ENCODE data around the gene PRR16.
"Not testable (repeated sequence)": the region's sequence is repeated elsewhere in the genome, so short reads cannot be mapped to it uniquely, and the experiment has no call there.

Gene PRR16

DNA sequence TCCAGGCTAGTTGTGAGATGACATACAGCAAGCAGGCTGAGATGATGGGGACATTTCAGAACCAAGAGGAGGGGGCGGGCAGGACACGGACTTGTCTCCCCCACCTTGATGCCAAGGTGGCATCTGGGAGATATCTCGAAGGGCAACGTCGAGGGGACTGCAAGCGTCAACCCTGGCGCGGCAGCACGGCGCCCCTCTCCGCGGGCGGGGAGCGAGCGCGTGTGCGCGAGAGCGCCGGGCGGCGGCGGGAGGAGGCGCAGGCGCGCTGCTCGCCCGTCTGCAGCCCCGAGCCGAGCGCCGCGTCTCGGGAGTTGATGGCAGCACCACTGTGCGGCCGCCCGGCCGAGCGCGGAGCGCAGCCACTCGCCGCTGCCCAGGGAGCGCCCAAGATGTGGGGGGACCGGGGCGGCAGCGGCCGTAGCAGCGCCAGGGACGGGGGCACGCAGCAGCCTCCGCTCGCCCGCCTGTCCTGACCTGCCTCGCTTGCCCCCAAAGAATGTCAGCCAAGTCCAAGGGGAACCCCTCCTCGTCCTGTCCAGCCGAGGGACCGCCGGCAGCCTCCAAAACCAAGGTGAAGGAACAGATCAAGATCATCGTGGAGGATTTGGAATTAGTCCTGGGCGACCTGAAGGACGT lies at the start of gene PRR16:
TSS of gene PRR16 (plus strand) at position 310 of the 636 bp plus-strand sequence.
- DNase-seq: peak; percentile 71

DNA sequence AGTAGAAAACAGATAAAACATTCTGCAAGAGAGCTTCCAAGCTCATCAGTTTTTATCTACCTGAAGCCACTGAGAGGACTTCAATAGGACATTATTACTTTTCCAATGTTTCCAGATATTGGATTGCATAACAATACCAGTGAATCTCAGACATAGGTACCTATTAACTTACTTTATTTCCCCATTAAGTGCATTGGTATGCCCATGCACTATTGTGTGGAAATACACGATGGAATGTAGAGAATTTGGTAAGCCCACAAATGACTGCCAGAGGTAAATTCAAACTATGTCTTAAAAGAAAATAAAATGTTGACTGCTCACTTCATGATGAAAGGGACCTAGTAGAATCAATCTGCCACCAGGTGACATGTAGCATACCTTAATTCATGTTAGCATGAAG lies 48.1 kb upstream of the PRR16 start:
- no peak for DNase-seq

DNA sequence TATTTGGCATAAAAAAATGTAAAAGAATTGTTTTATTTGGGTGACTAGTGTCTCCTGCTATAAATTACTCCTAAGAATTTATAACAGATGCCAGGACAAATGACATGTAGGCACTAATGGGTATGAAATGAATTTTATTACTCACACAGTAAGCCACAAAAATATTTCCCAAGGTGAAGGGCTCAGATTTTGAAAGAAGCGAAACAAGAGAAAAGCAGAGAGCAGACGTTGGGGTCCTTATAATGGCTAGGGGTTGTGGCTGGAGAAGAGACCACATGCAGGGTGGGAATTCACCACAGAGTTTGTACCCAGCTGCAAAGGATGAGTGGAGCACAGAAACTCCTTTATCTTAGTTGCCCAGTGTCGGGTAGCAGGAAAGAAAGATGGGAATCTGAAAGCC lies 45.0 kb upstream of the PRR16 start:
- no peak for DNase-seq

DNA sequence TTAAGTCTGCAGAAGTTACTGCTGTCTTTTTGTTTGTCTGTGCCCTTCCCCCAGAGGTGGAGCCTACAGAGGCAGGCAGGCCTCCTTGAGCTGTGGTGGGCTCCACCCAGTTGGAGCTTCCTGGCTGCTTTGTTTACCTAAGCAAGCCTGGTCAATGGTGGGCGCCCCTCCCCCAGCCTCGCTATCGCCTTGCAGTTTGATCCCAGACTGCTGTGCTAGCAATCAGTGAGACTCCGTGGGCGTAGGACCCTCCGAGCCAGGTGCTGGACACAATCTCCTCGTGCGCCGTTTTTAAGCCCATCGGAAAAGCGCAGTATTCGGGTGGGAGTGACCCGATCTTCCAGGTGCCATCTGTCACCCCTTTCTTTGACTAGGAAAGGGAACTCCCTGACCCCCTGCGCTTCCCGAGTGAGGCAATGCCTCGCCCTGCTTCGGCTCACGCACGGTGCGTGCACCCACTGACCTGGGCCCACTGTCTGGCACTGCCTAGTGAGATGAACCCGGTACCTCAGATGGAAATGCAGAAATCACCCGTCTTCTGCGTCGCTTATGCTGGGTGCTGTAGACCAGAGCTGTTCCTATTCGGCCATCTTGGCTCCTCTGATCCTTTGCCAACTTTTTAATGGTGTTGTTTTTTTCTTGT lies 37.3 kb upstream of the PRR16 start:
- DNase-seq: not testable (repeated sequence)

DNA sequence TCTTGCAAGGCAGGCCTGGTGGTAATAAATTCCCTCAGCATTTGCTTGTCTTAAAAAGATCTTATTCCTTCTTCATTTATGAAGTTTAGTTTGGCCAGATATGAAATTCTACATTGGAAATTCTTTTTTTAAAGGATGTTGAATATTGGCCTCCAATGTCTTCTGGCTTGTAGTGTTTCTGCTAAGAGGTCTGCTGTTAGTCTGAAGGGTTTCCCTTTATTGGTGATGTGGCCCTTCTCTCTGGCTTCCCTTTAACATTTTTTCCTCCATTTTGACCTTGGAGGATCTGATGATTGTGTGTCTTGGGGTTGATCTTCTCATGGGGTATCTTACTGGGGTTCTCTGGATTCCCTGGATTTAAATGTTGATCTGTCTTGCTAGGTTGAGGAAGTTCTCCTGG lies 33.5 kb upstream of the PRR16 start:
- no peak for DNase-seq

DNA sequence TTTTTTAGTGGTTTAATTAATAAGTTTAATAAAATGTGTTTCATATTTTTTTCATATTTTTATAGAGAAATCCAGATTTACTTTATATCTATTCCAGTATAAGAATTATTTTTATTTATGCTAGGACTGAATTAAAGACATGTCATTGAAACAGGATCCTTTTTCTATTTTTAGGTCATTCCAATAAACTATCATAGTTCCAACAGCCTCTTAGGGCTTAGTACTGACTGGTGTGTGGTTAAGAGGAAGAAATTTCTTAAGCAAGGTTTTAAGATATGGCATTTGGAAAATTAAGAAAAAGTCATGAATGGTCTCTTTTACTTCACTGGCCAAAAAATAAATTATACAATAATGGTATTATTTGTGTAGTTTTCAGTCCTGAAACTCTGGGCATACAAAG lies 31.2 kb upstream of the PRR16 start:
- no peak for DNase-seq

DNA sequence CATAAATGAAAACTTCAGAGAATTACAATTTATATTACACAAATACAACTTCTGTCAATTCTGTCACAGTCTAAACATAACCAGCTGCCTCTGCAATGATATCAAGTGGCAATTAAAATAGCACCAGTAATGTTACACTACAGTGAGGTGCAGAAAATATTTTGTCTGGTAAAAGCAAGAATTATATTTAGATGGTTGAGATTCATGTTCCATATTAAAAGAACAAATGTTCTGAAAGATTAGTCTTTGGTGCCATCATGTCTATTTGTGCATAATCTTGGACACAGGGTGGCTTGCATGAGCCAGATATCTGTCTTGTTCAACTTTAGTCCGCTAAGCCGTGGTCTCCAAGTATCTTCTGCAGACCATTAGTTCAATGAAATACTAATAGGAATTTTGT lies 29.0 kb upstream of the PRR16 start:
- DNase-seq: no peak

DNA sequence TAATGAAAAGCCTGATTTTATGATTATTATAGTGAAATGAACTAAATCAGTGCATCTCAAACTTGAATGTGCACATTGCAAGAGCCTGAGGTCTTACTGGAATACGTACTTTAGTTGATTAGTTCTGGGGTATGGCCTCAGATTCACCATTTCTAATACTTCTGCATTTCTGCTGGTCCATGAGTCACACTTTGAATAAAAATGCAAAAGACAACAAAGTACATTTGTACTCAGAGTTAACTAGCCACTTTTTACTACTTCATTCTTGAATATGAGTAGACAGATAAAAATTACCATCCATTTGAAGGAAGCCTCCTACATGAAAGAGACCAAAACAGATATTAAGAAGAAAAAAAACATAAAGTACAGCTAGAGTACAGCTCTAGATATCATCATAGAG lies 27.1 kb upstream of the PRR16 start:
- DNase-seq: no peak

DNA sequence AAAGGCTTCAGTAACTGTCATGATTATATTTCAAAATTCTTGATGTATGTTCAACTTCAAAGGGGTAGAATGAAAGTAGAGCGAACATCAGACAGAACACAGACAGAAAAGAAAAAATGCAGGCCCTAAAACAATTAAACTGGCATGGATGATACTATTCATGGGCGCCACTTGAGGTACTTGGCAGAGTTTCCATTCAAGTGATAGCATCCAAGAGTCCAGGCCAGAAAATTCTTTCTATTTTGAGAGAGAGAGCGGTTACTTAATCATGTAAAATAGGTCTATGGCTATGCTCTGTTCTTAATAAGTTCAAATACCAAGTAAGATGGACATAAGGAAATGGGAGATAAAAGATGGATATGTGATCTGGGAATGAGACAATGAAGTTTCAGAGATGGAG lies 21.4 kb upstream of the PRR16 start:
- no peak for DNase-seq

DNA sequence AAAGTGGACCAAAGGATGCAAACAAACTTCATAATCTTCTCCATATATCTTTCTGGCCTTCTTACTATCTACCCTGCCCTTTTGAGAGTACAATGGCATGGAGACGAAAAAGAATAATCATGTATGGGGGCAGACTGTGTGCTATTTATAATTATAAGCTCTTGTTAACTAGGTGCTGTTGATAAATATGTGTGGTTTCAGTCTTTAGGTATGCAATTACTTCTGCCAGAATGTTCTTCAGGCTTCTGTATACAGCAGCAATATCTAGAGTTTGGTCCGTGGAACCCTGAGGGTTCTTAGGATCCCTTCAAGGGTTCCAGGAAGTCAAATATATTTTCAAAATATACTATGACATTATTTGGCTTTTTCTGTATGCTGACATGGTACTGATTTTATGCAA lies 20.5 kb upstream of the PRR16 start:
- no peak for DNase-seq

DNA sequence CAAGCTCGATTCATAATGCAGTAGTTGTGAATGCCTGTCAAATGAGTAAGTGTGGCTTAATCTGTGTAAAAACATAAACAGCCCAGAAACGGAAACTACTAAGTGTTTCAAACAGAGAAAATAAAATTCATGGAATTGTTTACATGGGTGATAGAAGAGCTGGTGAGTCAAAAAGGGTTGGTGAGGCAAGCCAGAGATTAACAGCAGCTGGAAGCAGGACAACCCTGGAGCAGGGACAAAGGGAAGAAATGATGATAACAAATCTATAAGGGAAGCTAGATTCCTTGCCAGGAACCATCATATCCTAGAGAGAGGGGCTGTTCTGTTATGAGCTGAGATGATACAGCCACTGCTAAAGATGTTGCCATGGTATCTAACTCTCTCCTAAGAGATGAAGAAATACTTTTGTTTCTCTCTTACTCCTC lies 18.0 kb upstream of the PRR16 start:
- DNase-seq: no peak

DNA sequence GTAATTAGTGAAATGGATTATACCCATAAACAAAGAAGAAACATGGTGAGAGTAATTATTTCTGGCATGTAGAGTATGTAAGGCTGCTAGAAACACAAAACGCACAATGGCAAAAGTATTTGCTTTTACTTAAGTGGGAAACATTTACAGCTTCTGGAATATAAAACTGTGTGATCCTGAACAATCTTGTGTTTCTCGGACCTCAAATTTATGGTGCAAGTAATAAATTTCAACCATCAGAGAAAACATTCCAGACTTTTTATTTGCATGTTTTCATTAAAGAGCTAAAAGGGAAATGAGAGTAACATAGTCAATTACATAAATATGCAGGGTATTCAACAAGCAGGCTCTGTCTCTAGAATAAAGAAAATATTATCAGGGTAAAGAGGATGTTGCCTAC lies 17.2 kb upstream of the PRR16 start:
- no peak for DNase-seq

DNA sequence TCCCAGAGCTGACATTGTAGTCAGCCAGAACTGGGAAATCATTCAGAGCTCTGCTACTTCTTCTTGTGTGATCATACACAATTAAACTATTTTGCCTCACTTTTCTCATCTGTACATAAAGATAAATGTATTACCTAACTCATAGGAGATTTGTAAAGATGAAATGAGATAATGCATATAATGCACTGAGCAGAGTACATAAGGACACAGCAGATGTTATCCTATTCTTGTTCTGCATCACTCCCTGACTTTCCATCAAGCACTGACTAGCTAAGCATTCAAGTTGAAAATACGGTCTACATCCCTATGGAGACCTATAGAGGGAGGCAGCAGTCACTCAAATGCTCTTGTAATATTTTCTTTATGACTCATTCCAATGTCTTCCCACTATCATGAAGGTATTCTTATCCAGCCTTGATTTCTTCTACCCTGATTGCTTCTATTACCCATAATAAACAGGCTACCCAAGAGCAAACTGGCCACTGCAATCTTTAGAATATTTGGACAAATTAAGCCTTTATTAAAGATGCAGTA lies 16.3 kb upstream of the PRR16 start:
- no peak for DNase-seq

DNA sequence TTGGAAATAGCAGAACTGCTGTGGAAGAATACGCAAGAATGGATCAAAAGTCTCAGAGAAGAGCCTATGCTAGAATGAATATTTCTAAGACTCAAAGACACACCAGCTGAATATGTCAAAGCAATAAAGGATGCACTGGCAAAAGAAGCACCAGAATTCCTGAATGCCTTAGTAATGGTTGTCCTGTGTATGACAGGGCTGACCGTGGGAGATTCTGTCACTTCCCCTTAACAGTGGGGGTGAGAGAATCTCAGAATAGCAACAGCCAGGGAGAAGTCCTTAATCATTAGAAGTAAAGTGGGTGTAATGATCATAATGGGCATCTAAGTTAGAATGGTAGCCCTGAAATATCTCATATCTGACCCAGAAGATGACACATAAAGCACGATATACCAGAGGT lies 14.6 kb upstream of the PRR16 start:
- DNase-seq: no peak

DNA sequence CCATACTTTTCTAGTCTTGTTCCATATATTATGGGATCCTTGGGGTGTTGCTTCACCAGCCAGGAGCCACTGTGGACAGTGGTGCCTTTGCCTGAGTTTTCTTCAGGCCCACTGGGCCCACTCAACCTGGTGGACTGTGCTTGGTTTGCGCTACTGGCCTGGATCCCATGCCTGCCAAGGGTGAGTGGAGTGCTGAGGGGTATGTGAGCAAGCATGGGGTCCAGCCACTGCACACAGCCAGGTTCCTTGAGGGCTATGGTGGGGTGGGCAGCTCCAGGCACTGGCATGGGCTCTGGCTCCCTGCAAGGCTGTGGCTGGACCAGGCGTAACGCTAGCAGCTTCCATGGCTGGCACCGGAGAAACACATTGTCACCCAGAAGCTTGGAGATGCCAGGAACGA lies 13.2 kb upstream of the PRR16 start:
- no peak for DNase-seq

DNA sequence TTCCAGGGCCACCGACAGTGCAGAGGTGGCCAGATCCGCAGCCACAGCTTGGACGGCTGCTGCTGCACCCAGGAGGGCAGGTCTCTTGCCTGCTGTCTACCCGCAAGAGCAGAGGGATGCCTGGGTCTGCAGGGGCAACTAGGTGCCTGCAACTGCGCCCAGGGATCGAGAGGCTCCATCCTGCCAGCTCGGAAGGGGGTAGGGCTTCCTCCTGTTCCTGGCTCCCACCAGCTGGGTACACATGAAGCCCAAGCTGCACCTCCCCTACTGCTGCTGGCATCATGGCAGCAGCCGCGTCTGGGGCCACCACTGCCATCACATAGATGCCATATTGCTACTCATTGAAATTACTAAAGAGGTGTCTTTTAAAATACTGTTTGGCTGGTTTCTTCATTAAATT lies 12.7 kb upstream of the PRR16 start:
- no peak for DNase-seq

DNA sequence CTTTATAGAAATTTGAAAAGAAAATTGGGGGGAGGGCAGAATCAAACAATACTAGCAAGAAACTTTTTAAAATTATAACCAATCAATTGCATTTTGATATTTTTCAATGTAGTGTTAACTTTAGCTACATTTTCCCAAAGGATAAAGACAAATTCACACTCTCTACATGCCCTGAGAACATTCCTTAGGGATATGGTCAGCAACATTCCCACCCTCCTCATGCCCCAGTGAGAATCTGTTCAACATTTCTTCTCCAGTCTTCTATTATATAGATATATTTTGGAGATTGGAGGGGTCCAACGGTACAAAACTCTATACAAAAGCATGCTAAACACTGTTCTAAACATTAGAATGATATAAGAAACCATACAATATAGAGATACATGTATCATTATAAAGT lies 11.6 kb upstream of the PRR16 start:
- DNase-seq: no peak

DNA sequence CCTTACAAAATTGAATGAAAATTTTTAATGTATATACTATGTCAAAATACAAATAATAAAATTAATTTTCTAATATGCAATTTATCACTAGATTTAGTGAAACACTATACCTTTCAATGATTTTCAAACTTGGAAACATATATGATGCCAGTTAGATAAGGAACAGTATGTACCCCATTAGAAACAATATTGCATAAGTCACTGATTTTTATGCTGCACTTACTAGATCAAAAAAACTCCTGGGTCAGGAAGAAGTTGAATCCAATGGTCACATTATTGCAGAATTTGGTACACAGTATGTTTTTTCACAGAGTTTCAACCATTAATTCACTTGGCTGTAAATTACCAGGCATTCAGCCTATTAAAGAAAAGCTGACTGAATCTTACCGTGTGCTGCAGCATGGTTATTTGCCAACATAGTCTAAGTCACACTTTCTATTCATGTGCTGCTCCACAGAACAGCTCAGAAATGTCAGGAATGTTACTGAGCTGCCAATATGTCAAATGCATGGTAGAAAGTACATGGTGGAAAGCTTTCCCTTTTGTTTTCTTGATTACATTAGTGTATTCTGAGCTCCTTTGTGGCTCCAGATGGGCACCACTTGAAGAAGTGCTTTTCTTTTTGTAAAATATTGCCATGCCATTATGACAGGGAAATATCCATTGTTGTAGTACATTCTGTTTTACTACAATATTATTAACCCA lies 9.9 kb upstream of the PRR16 start:
- DNase-seq: no peak

DNA sequence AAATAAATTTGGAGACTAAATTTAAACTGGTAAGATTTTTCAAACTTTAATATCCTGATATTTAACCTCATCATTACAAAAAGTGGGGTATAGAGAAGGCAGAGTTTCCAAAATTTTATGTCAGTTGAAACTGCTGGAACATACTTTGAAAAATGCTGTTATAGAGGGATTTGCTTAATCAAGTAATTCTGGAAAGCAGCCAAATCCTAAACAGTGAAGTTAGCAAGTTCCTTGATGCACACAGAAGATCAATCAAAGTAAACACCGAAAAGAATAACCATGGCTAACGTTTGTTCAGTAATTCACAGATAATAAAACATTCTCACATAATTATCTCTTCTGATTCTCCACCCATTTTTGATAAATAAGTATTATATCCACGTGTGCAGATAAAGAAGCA lies 8.1 kb upstream of the PRR16 start:
- DNase-seq: no peak

DNA sequence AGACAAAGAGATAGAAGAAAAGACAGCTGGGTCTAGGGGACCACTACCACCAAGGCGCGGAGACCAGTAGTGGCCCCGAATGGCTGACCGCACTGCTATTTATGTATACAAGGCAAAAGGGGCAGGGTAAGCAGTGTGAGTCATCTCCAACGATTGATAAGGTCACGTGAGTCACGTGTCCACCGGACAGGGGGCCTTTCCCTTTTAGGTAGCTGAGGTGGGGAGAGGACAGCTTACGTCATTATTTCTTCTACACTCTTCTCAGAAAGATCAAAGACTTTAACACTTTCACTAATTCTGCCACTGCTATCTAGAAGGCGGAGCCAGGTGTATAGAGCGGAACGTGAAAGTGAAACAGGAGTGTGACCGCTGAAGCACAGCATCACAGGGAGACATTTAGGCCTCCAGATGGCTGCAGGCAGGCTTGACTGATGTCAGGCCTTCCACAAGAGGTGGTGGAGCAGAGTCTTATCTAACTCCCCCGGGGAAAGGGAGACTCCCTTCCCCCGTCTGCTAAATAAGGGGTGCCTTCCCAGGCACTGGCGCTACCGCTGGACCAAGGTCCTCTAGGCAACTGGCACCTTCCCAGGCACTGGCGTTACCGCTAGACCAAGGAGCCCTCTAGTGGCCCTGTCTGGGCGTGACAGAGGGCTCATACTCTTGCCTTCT lies 6.1 kb upstream of the PRR16 start:
- peak; percentile 62 for DNase-seq

DNA sequence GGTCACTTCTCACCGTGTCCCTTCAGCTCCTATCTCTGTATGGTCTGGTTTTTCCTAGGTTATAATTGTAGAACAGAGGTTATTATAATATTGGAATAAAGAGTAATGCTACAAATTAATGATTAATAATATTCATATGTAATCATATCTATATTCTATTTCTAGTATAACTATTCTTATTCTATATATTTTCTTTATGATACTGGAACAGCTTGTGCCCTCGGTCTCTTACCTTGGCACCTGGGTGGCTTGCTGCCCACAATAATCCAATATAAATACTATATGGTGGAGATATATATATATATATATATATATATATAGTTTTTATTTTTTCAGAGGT lies 5.6 kb upstream of the PRR16 start:
- not testable (repeated sequence) for DNase-seq

DNA sequence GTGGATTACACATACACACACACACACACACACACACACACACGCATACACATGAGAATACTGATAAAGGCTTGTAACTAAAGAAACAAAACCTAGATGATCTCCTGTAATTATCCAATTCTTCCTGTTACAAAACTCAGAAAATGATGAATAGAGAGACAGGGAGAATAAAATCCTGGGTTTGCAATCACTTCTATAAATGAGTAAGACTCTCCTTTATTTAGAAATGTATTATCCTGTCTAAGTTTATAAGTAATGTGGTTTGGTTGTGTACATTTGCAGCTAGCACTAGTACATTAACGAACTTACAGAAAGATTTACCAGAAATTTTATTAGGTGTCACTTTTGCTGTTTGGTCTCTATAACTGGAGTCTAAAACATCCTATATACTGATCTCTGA lies 2.8 kb upstream of the PRR16 start:
- DNase-seq: no peak

DNA sequence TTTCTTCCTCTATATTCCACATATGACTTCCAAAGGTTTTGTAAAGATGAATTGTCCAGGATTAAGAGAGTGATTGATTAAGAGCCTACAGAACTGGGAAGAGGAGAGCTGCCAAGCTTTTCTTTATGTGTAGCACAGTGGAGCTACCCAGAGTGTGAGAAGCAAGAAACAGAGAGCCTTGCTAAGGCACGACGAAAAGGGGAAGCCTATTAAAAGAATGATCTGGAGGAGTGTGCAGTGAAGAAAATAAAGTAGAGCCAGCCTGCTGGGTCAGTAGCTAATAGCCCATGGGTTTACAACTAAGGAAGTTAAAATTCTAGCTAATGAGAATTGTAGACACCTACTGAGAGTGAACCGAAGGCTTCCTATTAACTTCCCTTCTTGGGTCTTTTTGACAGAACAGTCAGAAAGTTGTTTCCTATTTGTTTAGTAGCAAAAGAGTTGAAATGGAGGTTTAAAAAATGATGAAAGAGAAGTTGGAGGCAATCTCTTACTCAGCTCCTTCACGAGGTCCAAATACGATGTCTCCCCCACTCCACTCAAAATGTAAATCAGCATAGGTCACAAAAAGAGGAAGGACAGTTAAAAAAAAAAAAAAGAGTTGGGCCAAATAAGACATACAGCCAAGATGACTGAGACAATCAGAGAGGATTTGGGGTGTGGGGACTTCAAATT lies 957 bp upstream of the PRR16 start:
- DNase-seq: no peak
